Duodenal mucosa (tissue), 2 donors: ENCODE results near the gene ZDHHC14.
"Not testable (repeated sequence)": the region's sequence is repeated elsewhere in the genome, so short reads cannot be mapped to it uniquely, and the experiment has no call there.

Source experiments
- H3K27ac ChIP-seq: one replicate; pipeline ENCODE4 v1.7.0; 2013; ENCODE audit warnings: low read depth, low read length
- H3K27me3 ChIP-seq, 2 donors: one replicate each; pipeline ENCODE4 v1.7.0; 2013; ENCODE audit warnings: low read length in 2 of 2, control low read depth in 1 of 2; ENCODE audit not compliant: insufficient read depth in 2 of 2, control insufficient read depth in 1 of 2
- H3K36me3 ChIP-seq, 2 donors: one replicate each; pipeline ENCODE4 v1.7.0; 2013; ENCODE audit warnings: low read length in 2 of 2, control low read depth in 1 of 2; ENCODE audit not compliant: insufficient read depth in 2 of 2, control insufficient read depth in 1 of 2
- H3K4me1 ChIP-seq, 2 donors: one replicate each; pipeline ENCODE4 v1.7.0; 2013; ENCODE audit warnings: low read length in 2 of 2, control low read depth in 1 of 2; ENCODE audit not compliant: insufficient read depth in 2 of 2, control insufficient read depth in 1 of 2
- H3K4me3 ChIP-seq, 2 donors: one replicate each; pipeline ENCODE4 v1.7.0; 2013; ENCODE audit warnings: low read length in 2 of 2, low read depth in 1 of 2
- H3K9ac ChIP-seq, 2 donors: one replicate each; pipeline ENCODE4 v1.7.0; 2013; ENCODE audit warnings: low read length in 2 of 2, low read depth in 1 of 2
- H3K9me3 ChIP-seq, 2 donors: one replicate each; pipeline ENCODE4 v1.7.0; 2013; ENCODE audit warnings: low read length in 2 of 2, control low read depth in 1 of 2; ENCODE audit not compliant: control insufficient read depth in 1 of 2

ZDHHC14 gene

GRCh38 chr6:157402996-157403685 lies 22.2 kb downstream of the ZDHHC14 start:
- Histone ChIP-seq H3K36me3 (peaks cover 0 to 3% of the 10 kb centered on the region in 2 donors), H3K9ac (no peak overlapping the region), H3K27me3 (no peaks in the 10 kb centered on the region), H3K9me3 (no peaks in the 10 kb centered on the region), H3K4me3 (no peak overlapping the region), H3K27ac (no peak overlapping the region), H3K4me1 (no peaks in the 10 kb centered on the region)

DNA sequence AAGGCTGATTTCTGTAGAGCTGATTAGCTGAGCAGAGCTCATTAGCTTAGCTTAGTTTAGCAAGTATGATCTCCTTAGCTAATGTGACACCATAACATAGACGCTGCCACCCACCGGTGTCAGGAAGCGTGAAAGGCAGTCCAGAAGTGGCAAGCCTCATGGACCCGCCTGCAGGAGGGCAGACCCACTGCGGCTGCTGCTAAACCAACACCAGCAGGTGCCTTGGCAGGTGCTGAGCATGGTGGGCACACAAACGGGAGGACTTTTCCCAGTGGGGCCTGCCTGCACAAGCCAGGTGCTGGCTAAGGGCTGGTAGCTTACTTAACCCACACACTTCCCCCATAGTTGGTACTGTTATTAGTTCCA lies 22.7 kb downstream of the ZDHHC14 start:
- Histone ChIP-seq H3K9ac (no peak overlapping the region), H3K4me1 (no peaks in the 10 kb centered on the region), H3K27me3 (no peaks in the 10 kb centered on the region), H3K36me3 (peaks cover 0 to 3% of the 10 kb centered on the region in 2 donors), H3K4me3 (no peak overlapping the region), H3K9me3 (no peaks in the 10 kb centered on the region), H3K27ac (no peak overlapping the region)

DNA sequence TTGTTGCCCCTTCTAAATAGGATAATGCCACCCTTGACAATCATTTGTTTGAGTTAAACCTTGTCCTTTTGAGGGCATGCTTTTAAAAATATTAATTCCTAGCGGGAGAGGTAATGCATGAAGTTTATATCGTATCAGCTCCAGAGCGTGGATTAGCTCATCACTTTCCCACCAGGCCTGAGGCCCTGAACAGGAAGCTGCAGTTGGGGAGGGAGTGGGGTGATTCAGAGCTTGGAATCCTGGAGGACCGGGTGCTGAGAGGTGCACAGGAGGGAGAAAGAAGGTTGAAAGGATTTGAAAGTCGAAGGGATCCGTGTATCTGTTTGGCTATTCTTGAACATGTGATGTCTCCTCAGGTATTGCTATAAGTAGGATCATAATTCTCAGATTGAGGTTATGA lies 25.0 kb downstream of the ZDHHC14 start:
- Histone ChIP-seq H3K27ac (no peak overlapping the region), H3K36me3 (peaks cover 0 to 3% of the 10 kb centered on the region in 2 donors), H3K4me1 (no peaks in the 10 kb centered on the region), H3K9ac (no peak overlapping the region), H3K9me3 (no peaks in the 10 kb centered on the region), H3K4me3 (no peak overlapping the region), H3K27me3 (no peaks in the 10 kb centered on the region)

DNA sequence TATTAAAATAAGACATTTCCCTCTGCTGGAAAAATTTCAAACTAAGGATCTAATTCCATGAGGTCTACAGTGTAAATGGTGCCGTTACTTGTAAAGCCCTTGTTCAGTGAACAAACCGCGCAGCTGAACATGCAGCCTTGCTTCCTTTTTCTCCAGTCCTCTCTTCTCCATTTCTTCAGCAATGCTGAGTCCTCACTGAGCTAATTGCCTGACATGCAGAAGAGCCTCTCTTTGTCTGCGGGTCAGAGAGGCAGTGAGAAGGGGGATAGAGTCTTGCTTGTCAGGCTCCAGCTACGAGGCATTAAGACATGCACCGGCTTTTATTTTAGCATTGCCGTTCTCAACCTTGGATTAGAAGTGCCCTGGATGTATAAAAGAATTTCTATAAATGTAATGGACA lies 25.7 kb downstream of the ZDHHC14 start:
- peaks cover 0 to 3% of the 10 kb centered on the region in 2 donors for H3K36me3 ChIP-seq
- no peaks in the 10 kb centered on the region for H3K4me1 ChIP-seq
- H3K27me3 ChIP-seq = no peaks in the 10 kb centered on the region
- no peak overlapping the region for H3K27ac ChIP-seq
- no peaks in the 10 kb centered on the region for H3K9me3 ChIP-seq
- no peak overlapping the region for H3K4me3 ChIP-seq
- no peak overlapping the region for H3K9ac ChIP-seq

DNA sequence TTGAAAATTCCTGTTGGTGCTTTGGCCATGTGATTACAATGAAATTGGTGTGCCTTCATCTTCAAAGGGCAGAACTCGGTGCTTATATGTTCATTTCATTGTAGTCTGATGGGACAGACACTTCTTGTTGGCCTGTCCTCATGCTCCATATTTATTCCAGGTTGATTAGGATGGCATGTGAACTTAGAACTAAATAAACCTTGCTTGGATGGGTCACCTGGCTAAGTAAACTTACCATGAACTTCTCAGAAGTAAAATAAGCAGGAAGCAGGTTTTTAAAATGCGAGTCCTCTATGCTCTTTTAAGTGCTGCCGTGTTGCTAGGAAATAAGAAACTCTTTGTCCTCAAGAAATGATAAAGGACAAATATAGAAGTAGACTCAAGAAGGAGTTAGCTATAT lies 26.7 kb downstream of the ZDHHC14 start:
- H3K36me3 ChIP-seq = peaks cover 0 to 3% of the 10 kb centered on the region in 2 donors
- H3K27ac ChIP-seq = no peak overlapping the region
- H3K4me3 ChIP-seq = no peak overlapping the region
- no peaks in the 10 kb centered on the region for H3K27me3 ChIP-seq
- no peaks in the 10 kb centered on the region for H3K4me1 ChIP-seq
- no peaks in the 10 kb centered on the region for H3K9me3 ChIP-seq
- no peak overlapping the region for H3K9ac ChIP-seq

- H3K27me3 ChIP-seq, H3K4me3 ChIP-seq, H3K9me3 ChIP-seq, H3K9ac ChIP-seq, H3K4me1 ChIP-seq, H3K36me3 ChIP-seq, H3K27ac ChIP-seq: not testable (repeated sequence)
These were observed 27.4 kb downstream of the ZDHHC14 start for GRCh38 chr6:157408427-157408826.

GRCh38 chr6:157410045-157410444 lies 29.1 kb downstream of the ZDHHC14 start:
- Histone ChIP-seq H3K9ac (no peak overlapping the region), H3K27me3 (no peaks in the 10 kb centered on the region), H3K36me3 (peaks cover 0 to 3% of the 10 kb centered on the region in 2 donors), H3K27ac (no peak overlapping the region), H3K4me3 (no peak overlapping the region), H3K9me3 (no peaks in the 10 kb centered on the region), H3K4me1 (no peaks in the 10 kb centered on the region)

DNA sequence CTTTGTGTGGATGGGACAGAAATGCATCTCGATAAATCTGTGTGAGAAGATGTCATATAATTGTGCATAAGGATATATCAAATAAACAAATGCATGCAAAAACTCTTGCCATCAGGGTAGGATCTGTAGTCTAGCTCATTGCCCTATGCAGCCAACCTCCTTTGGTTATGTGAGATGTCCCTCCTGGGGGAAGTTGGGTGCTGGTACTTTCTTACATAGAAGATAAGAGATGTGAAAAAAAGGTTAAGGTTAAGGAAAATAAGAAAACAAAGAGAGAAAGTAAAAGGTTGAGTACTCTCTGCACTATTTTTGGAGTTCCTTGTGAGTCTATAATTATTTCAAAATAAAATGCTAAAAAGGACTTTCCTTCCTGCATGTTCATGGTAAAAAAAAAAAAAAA lies 30.4 kb downstream of the ZDHHC14 start:
- Histone ChIP-seq H3K4me3 (no peak overlapping the region), H3K4me1 (no peaks in the 10 kb centered on the region), H3K36me3 (peaks cover 0 to 3% of the 10 kb centered on the region in 2 donors), H3K9ac (no peak overlapping the region), H3K27me3 (no peaks in the 10 kb centered on the region), H3K27ac (no peak overlapping the region), H3K9me3 (no peaks in the 10 kb centered on the region)

DNA sequence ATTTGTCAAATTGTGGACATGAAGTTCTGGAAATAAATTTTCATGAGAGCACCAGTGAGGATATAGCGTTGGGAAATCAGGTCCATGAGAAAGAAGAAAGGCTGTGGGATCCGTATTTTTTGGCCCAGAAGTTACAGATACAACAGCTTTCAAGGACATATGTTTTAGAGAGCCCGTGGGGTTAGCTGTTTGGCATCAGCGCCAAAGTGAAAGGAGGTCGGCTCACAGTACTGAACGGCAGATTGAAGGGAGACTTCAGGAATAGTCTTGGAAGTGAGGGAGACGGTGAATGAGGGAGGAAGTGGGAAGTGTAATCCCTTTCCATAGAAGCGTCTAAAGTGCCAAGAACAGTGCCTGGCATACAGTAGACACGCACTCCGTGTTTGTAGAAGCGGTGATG lies 31.8 kb downstream of the ZDHHC14 start:
- H3K9ac ChIP-seq = no peak overlapping the region
- no peaks in the 10 kb centered on the region for H3K4me1 ChIP-seq
- no peak overlapping the region for H3K4me3 ChIP-seq
- H3K27ac ChIP-seq = no peak overlapping the region
- H3K27me3 ChIP-seq = no peaks in the 10 kb centered on the region
- H3K36me3 ChIP-seq = peaks cover 0 to 3% of the 10 kb centered on the region in 2 donors
- H3K9me3 ChIP-seq = no peaks in the 10 kb centered on the region

DNA sequence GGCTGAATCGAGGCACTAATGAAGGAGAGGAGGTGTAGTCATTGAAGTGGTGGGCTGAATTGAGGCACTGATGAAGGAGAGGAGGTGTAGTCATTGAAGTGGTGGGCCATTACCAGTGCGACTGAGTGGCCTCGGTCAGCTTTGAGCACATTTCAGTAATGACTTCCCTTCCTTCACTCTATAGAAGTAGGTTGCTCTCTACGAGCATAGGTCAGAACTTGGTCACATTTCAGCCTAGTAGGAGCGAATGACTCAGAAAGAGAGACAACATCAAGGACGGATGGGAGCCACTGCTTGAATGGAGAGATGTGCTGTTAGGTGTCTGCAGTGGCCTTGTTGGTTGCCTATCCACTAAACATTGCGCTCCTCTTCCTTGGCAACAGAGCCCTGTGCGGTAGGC lies 39.5 kb downstream of the ZDHHC14 start:
- no peak overlapping the region for H3K9ac ChIP-seq
- H3K4me1 ChIP-seq = peaks cover 4 to 6% of the 10 kb centered on the region in 2 donors
- H3K36me3 ChIP-seq = peaks cover 0 to 4% of the 10 kb centered on the region in 2 donors
- no peaks in the 10 kb centered on the region for H3K9me3 ChIP-seq
- H3K4me3 ChIP-seq = no peak overlapping the region
- H3K27ac ChIP-seq = no peak overlapping the region
- no peaks in the 10 kb centered on the region for H3K27me3 ChIP-seq
